GM18519 (cell line): ENCODE data around the gene MOB3A.

ENCODE experiments used
- ATAC-seq: cut with Tn5 transposase; IDR thresholded peaks from one replicate; pipeline ENCODE4 v1.9.1; 2021; ENCODE audit warnings: mild to moderate bottlenecking, moderate library complexity; ENCODE audit not compliant: unreplicated experiment, low FRiP score

The MOB3A gene

GRCh38 chr19:2048104-2048958 lies 47.8 kb downstream of the MOB3A start:
- ATAC-seq = no peak

- no peak for ATAC-seq
These were observed 48.5 kb downstream of the MOB3A start for GRCh38 chr19:2047449-2048103.

GRCh38 chr19:2047076-2047448 lies 49.1 kb downstream of the MOB3A start:
- ATAC-seq = no peak

GRCh38 chr19:2046046-2046907 lies 49.8 kb downstream of the MOB3A start:
- no peak for ATAC-seq

- ATAC-seq = no peak
These were observed 50.6 kb downstream of the MOB3A start for GRCh38 chr19:2045501-2046045.

GRCh38 chr19:2044709-2045500 lies 51.2 kb downstream of the MOB3A start:
- ATAC-seq = no peak

GRCh38 chr19:2043961-2044708 lies 52.0 kb downstream of the MOB3A start:
- no peak for ATAC-seq

- ATAC-seq = no peak
These were observed 52.9 kb downstream of the MOB3A start for GRCh38 chr19:2043251-2043641.

- no peak for ATAC-seq
These were observed 53.5 kb downstream of the MOB3A start for GRCh38 chr19:2042485-2043250.

GRCh38 chr19:2041683-2042484 lies 54.2 kb downstream of the MOB3A start:
- peak; percentile 54 for ATAC-seq

- no peak for ATAC-seq
These were observed 54.8 kb downstream of the MOB3A start for GRCh38 chr19:2041433-2041682.

GRCh38 chr19:2040647-2041432 lies 55.3 kb downstream of the MOB3A start:
- ATAC-seq = no peak

GRCh38 chr19:2039959-2040646 lies 56.0 kb downstream of the MOB3A start:
- ATAC-seq = no peak

GRCh38 chr19:2039089-2039958 lies 56.8 kb downstream of the MOB3A start:
- ATAC-seq = no peak

GRCh38 chr19:2038284-2039088 lies 57.6 kb downstream of the MOB3A start:
- no peak for ATAC-seq
